Fibroblast of peridontal ligament (primary cell): Measurements from ENCODE around the gene TYW1.
"Not testable (repeated sequence)": the region's sequence is repeated elsewhere in the genome, so short reads cannot be mapped to it uniquely, and the experiment has no call there.

Source experiments
- DNase-seq: peaks from one replicate; pipeline ENCODE4 v3.0.0-alpha.2; 2010; ENCODE audit errors: extremely low read depth

Gene TYW1, protein sequence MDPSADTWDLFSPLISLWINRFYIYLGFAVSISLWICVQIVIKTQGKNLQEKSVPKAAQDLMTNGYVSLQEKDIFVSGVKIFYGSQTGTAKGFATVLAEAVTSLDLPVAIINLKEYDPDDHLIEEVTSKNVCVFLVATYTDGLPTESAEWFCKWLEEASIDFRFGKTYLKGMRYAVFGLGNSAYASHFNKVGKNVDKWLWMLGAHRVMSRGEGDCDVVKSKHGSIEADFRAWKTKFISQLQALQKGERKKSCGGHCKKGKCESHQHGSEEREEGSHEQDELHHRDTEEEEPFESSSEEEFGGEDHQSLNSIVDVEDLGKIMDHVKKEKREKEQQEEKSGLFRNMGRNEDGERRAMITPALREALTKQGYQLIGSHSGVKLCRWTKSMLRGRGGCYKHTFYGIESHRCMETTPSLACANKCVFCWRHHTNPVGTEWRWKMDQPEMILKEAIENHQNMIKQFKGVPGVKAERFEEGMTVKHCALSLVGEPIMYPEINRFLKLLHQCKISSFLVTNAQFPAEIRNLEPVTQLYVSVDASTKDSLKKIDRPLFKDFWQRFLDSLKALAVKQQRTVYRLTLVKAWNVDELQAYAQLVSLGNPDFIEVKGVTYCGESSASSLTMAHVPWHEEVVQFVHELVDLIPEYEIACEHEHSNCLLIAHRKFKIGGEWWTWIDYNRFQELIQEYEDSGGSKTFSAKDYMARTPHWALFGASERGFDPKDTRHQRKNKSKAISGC

DNA sequence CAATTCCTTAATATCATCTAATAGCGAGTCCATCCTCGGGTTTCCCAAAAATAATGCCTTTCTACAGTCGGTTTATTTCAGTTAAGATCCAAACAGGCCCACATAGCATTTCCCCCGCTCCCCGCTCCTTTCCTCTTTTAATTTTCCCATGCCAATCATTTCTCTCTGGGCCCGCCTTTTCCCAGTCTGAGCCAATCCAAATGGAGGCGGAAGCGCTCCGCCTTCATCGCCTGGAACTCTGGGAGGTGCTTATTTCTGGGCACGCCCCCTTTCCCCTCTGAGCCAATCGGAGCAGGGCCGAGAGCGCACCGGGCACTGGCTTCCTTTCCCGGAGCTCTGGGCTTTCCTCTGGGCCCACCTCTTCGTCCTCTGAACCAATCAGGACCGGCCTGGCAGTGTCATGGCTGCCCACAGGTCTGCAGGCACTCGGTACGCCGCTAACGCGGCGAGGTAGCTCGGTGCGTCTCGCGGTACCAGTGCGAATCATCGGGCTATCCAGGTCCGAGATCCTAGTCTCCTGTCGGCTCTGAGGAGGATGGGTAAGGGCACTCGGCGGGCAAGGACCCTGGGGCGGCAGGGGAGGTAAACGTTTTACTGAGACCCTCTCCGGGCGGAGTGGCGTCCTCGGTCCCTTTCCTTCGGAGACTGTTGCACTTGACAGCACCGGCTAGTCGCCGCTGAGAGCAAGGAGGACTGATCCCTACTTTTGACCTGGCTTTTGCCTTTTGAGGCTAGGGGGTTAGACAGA lies at the start of gene TYW1:
TSS of gene TYW1 (plus strand) at position 390 of the 748 bp plus-strand sequence. CDS start at position 536, 146 bp downstream.
- peak; percentile 97 for DNase-seq

DNA sequence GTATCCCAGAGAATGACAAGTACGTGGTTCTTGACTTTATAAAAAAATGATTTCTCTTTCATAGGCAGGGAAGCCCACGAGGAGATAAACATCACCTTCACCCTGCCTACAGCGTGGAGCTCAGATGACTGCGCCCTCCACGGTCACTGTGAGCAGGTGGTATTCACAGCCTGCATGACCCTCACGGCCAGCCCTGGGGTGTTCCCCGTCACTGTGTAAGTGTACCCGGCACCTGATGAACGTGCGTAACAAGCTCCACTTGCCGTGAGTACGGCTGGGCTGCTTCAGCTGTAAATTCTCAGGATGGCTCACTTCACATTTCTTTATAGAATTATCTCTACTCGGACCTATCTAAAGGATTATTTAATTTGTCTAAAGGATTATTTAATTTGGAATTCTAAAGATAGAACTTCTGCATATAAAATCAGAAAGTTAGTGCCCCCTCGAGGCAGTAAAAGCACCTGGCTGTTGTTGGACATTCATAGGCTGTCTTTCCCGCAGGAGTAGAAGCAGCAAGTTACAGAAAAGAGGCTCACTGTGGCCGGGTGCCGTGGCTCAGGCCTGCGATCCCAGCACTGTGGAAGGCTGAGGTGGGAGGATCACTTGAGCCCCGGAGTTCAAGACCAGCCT lies 48.0 kb upstream of the TYW1 start:
- no peak for DNase-seq

DNA sequence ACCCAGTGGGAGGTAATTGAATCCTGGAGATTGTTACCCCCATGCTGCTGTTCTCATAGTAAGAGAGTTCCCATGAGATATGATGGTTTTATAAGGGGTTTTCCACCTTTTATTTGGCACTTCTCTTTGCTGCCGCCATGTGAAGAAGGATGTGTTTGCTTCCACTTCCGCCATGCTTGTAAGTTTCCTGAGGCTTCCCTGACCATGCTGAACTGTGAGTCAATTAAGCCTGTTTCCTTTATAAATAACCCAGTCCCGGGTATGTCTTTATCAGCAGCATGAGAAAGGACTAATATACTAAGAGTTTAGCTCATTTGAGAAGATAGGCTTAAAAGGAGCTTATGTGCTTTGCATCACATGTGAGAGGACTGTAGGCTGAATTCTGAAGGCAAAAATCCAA lies 46.3 kb upstream of the TYW1 start:
- DNase-seq: no peak

DNA sequence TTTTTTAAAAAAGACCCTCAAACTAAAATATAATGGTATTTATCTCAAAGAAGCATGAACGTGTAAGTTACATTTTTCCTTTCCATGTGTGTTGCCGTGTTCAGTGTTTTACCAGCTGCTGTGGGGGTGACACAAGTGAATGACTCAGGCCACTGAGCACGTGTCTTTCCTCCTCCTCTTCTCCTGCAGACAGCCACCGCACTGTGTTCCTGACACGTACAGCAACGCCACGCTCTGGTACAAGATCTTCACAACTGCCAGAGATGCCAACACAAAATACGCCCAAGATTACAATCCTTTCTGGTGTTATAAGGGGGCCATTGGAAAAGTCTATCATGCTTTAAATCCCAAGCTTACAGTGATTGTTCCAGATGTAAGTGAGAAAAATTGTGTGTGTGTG lies 45.9 kb upstream of the TYW1 start:
- DNase-seq: no peak

DNA sequence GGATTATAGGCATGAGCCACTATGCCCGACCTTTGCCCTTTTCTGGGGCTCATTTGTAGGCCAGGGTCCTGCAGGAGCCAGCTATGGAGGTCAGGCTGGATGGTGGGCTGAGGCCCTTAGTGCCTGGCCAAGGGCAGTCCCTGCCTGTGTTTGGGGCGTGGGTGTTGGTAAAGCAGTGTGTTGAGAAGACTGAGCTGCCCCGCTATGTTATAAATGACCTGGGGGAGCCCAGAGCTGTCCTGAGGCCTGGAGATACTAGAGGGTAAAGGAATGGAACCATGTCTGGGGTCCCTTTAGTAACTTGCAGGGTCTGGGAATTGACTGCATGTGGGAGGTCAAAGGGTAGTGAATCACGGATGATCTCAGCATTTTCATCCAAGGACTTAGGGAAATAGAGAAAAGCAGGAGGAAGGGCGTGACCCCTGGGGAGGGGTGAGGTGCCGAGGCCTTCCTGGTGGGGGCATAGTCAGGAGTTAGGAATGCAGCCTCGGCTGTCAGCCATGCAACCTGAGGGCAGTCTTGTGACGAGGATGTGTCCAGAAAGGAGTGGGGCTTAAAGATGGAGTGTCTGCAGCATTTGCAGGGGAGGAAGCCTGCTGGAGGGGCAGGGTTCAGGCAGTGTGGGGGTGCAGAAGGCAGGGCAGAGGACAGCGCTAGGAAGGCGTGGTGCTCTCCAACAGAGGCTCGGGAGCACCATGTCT lies 44.1 kb upstream of the TYW1 start:
- DNase-seq: peak; percentile 10

DNA sequence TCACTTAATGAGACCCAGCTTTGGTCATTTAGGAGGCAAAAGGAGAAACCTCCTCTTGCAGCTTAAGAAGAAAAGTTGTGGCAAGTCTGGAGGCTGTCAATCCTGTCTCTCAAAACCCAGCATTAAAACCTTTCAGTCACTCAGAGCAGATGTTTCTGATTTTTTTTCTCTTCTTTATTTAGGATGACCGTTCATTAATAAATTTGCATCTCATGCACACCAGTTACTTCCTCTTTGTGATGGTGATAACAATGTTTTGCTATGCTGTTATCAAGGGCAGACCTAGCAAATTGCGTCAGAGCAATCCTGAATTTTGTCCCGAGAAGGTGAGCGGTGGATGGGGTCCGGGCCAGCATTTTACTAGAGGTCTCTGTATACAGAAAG lies 43.6 kb upstream of the TYW1 start:
- no peak for DNase-seq

DNA sequence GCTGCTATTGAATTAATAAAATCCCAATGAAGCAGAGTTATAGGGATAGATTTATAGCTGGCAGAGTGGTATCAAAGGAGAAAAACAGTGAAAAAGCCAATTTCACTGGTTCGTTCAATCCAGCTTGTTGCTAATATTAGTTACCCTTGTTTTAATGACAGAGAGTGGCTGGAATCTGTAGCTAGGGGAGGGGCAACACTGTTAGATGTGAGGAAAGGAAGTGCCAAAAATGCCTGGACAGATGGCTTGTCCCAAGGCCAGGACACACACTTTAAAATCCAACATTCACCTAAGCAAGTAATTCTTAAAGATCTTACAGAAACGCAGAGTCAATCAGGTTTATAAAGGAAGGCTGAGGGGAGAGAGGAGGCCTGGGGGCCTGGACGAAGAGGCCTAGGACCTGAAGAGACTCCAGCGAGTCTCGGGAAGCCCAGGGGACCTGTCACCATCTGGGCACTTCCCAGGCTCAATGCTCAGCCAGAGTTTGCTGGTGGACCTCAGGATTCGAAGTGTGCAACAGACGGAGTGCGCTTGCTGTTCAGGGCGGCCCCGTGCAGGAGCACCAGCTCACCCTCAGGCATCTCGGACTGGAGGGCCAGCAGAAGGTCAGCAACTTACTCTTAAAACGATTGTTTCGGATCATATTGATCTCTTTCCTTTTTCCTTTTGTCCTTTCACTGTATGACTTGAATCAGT lies 38.9 kb upstream of the TYW1 start:
- DNase-seq: no peak

DNA sequence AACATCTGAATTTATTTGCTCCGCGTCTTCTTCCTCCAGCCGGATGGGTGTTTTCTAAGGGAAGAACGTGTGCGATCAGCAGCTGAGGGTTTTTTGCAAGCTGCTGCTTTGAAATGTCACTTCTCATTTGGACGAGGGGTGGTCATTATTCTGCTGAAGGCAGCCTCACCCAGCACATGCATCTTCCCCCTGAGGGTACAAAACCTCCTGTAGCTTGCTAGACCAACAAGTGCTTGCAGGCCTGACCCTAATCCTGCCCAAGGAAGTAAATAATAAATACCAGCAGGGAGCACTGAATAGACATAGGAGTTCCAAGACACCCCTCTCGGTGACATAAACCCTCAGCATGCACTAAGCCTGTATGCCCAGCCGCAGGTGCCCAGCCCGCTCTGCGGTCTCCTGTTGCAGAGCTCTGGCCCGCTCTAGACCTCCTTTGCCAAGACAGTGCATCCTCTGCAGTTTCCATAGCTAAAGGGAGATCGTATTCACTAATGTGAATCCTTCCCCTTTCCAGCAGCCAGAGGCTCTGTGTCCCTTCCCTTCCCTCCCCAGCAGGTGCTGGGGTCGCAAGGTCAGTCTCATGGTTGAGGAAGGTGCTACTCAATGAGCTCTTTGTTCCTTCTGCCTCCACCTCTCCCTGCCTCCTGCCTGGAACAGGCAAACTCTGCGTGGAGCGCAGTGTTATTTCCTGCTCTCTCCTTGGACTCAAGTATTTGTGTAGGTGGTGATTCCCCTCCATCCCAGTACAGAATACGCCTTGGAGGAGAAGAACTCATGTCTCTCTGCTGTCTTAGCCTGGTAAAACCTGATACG lies 37.9 kb upstream of the TYW1 start:
- DNase-seq: no peak

DNA sequence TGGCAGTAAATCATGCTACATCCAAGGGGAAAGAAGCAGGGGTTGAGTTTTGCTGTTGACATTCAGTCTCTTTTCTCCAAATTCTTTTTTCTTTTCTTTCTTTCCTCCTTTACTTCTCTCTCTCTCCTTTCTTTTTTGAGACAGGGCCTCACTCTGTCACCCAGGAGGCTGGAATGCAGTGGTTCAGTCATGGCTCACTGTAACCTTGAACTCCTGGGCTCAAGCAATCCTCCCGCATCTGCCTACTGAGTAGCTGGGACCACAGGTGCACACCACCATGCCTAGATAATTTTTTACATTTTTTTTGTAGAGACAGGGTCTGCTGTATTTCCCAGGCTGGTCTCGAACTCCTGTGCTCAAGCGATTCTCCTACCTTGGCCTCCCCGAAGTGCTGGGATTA lies 36.4 kb upstream of the TYW1 start:
- no peak for DNase-seq

DNA sequence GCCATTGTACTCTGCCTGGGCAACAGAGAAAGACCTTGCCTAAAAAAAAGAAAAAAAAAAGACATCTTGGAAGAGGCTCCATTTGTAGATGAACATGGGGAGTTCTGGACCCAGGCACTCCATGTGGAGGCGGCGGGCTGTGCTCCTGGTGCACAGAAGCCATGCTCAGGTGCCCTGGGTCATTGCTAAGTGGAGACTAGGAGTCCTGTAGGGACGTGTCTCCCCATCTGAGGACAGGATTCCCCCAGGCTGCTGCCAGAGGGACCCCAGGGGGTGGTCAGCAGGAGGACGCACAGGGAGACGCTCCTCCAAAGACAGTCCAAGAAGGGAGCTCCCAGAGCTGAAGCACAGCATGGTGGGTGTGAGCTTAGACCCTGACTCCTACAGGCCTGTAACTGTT lies 35.5 kb upstream of the TYW1 start:
- DNase-seq: no peak

DNA sequence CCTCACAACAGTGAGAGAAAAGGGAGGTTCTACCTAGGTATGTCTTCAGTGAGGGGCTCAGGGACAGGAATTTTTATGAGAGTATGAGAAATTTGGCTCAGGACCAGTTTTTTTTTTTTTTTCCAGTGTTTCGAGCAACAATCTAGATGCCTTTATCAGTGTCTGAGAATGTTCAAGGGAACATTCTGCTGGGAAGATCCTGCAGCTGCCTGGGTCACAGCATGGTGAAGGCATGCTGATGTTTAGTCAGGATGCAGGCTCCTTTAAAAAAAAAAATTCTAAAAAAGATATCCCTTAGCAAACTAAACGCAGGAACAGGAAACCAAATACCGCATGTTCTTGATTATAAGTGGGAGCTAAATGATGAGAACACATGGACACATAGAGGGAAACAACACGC lies 32.2 kb upstream of the TYW1 start:
- peak; percentile 51 for DNase-seq

DNA sequence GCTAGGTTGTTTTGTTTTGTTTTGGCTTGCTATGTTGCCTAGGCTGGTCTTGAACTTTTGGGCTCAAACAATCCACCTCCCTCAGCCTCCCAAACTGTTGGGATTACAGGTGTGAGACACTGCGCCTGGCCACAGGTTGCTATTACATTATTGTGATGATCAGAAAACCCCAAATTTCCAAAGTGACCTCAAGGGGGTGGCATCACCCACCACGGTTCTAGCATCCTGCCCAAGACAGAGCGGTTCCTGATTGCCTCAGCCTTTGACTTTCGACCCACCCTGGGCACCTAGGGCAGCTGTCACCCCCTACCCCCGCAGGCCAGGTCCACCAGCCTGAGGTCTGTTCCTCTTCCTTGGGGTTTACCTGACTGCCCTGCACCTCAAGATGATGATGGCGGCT lies 29.6 kb upstream of the TYW1 start:
- no peak for DNase-seq

DNA sequence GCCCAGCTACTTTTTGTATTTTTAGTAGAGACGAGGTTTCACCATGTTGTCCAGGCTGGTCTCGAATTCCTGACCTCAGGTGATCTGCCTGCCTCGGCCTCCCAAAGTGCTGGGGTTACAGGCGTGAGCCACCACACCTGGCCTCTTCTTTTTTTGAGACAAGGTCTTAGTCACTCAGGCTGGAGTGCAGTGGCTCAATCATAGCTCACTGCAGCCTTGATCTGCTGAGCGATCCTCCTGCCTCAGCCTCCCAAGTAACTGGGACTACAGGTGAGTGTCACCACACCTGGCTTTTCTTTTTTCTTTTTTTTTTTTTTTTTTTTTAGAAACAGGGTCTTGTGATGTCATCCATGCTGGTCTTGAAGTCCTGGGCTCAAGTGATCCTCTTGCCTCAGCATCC lies 27.6 kb upstream of the TYW1 start:
- DNase-seq: not testable (repeated sequence)

DNA sequence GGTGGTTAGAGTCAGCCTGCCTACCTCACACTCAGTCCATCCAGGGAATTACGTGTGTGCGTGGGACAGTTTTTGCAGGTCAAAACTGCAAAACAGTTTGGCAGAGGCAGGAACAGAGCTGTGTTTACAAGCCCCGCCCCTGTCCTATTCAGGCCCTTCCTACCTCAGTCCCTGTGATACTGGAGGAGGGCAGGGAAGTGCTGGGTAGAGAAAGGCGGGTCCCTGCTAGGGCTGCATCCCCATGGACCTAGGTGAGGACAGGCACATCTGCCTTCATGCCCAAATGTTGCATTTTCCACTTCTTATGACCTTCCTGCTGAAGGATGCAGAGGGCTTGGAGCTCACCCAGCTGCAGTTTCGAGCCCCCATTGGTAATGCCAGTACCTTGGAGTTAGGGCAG lies 26.3 kb upstream of the TYW1 start:
- DNase-seq: no peak

DNA sequence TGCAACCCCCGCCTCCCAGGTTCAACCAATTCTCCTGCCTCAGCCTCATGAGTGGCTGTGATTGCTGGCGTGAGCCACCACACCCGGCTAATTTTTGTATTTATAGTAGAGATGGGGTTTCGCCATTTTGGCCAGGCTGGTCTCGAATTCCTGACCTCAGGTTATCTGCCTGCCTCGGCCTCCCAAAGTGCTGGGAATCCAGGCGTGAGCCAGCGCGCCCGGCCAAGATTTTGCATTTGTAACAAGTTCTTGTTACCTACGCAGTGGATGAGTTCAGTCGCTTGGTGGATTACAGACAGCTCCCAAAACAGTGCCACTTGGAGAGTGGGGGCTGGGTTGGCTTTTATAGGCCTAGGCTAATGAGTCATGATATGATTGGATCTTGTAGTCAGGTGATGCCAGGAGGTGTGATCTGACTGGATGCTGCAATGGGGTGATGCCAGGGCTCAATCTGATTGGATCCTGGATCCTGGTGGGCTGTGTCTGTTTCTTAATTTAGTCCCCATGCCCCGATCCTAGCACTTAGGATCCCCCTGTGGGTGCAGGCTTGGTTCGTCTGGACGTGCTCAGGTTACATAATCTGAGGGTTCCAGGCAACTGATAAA lies 21.5 kb upstream of the TYW1 start:
- DNase-seq: no peak

DNA sequence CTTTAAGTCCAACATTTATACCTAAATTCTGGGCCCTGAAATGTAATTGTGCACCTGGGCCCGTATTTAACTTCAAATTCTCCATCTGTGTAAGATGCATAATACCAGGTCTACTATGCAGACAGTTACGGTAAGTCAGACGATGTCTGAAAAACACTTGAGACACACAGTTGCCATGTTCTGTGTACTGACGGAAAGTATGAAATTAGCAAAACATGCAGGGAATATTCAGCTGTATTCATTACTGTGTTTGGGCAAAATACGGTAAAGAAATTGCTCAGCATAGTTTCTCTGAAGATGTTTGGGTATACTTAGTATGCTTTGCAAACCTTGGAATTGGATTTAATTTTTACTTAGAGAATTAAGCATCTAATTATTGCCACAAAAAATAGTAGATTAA lies 18.3 kb upstream of the TYW1 start:
- DNase-seq: not testable (repeated sequence)

DNA sequence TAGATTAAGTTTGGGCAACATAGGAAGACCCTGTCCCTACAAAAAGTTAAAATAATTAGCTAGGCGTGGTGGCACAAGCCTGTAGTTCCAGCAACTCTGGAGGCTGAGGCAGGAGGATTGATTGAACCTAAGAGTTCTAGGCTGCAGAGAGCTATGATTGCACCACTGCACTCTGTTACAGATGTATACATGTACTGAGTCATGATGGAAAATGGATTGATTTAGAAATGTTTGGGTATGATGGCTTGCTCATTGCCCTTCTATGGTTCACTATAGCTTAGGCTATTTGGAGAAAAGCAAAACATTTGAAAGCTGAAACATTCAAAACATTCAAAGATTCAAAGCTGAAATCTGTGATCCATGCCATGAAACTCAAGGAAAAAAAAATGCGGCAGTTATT lies 17.6 kb upstream of the TYW1 start:
- DNase-seq: peak; percentile 49

DNA sequence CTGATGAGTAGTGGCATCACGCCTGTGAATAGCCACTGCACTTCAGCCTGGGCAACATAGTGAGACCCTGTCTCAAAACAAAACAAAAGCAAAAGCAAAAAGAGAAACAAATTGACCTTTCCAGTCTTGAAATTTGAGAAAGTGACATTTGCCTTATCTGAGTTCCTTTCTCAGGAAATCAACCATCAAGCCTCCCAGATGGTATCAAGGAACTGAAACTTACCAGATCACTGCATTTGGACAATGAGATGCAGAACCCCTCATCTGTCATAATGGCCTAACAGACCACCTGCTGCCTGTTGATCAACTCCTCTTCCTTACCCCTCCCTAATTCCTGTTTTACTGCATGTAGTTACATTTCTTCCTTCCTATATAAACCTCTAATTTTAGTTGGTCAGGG lies 16.3 kb upstream of the TYW1 start:
- DNase-seq: not testable (repeated sequence)

DNA sequence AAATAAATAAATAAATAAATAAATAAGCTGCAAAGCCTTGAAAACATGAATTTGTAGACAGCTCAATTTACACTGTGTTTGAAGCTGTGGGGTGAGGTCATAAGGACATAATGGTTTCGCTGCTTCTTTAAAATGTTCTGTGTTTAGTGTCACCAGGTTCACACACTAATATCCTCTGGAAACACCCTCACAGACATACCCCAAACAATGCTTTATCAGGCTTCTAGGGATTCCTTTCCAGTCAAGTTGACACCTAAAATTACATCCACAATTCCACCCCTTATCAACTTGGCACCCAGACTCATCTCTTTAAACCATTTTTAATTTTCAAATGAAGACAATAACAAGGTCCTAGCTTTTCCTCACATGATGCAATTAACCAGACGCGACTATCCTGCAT lies 7.1 kb upstream of the TYW1 start:
- DNase-seq: not testable (repeated sequence)

DNA sequence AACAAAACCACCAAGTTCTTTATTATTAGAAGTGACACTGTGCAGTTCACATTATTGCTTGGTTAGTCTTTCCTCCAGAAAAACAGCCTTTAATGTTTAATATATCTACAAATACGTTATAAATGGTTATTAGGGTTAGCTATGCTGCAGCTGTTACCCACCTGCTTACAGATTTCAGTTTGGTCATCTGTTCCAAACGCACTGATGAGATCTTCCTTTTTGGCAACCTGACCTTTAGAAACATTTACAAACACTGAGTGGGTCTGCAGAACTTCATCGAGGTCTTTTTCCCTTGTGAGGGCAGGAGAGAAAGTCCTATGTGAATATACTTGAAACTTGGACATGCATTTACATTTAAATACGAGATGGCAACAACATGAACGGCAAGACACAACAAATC lies 2.6 kb upstream of the TYW1 start:
- DNase-seq: peak; percentile 13
